ENCODE measurements around the gene TMEM161A.
"Not testable (repeated sequence)": the region's sequence is repeated elsewhere in the genome, so short reads cannot be mapped to it uniquely, and the experiment has no call there.

TMEM161A gene

GRCh38 chr19:19154768-19155494 lies 16.7 kb upstream of the TMEM161A start:
- DNase-seq = no peak

GRCh38 chr19:19152668-19153384 lies 14.5 kb upstream of the TMEM161A start:
- DNase-seq = no peak

- no peak for DNase-seq
Observed at GRCh38 chr19:19151418-19151817, 13.1 kb upstream of the TMEM161A start.

GRCh38 chr19:19149435-19149834 lies 11.2 kb upstream of the TMEM161A start:
- DNase-seq = no peak

GRCh38 chr19:19148504-19148903 lies 10.2 kb upstream of the TMEM161A start:
- DNase-seq = not testable (repeated sequence)

- DNase-seq = no peak
Observed at GRCh38 chr19:19147344-19147743, 9.1 kb upstream of the TMEM161A start.

- no peak for DNase-seq
Observed at GRCh38 chr19:19146865-19147264, 8.6 kb upstream of the TMEM161A start.

GRCh38 chr19:19145684-19146608 lies 7.7 kb upstream of the TMEM161A start:
- DNase-seq = peak; percentile 68

GRCh38 chr19:19145281-19145680 lies 7.0 kb upstream of the TMEM161A start:
- no peak for DNase-seq

- no peak for DNase-seq
Observed at GRCh38 chr19:19142347-19142746, 4.1 kb upstream of the TMEM161A start.

GRCh38 chr19:19140476-19140875 lies 2.2 kb upstream of the TMEM161A start:
- no peak for DNase-seq

- no peak for DNase-seq
Observed at GRCh38 chr19:19139876-19140229, 1.6 kb upstream of the TMEM161A start.

- DNase-seq = no peak
Observed at GRCh38 chr19:19137556-19138108, 646 bp downstream of the TMEM161A start.

- not testable (repeated sequence) for DNase-seq
Observed at GRCh38 chr19:19135713-19136112, 2.6 kb downstream of the TMEM161A start.

GRCh38 chr19:19134687-19135158 lies 3.6 kb downstream of the TMEM161A start:
- DNase-seq = peak; percentile 77

- DNase-seq = no peak
Observed at GRCh38 chr19:19133985-19134384, 4.3 kb downstream of the TMEM161A start.

- DNase-seq = no peak
Observed at GRCh38 chr19:19132912-19133311, 5.4 kb downstream of the TMEM161A start.

GRCh38 chr19:19131989-19132388 lies 6.3 kb downstream of the TMEM161A start:
- DNase-seq = no peak

- no peak for DNase-seq
Observed at GRCh38 chr19:19126102-19126501, 12.2 kb downstream of the TMEM161A start.

GRCh38 chr19:19123386-19123785 lies 14.9 kb downstream of the TMEM161A start:
- DNase-seq = no peak

GRCh38 chr19:19122902-19123301 lies 15.4 kb downstream of the TMEM161A start:
- no peak for DNase-seq

- no peak for DNase-seq
Observed at GRCh38 chr19:19121371-19121770, 16.9 kb downstream of the TMEM161A start.

All from DMS53 (cell line).